Fibroblast of lung (primary cell): ENCODE data around the gene CPNE4. TPM values are rescaled to one million over a fixed set of nuclear protein-coding genes. Genes with fewer than 3 reads are reported as not detected.

ENCODE experiments used
- DNase-seq, 2 donors: peaks; one replicate each; pipeline versions ENCODE4 v3.0.0 to v3.0.0-alpha.2; 2010; ENCODE audit warnings: low read depth in 2 of 2
- H2AFZ ChIP-seq: 2 replicates; pipeline ENCODE4 v1.5.1; 2012; ENCODE audit warnings: low read length, control low read depth, inconsistent platforms
- H3K27ac ChIP-seq: 2 replicates; pipeline ENCODE4 v1.5.1; 2011; ENCODE audit warnings: low read length, control low read depth; ENCODE audit not compliant: insufficient read depth
- H3K27me3 ChIP-seq: 2 replicates; pipeline ENCODE4 v1.5.1; 2011; ENCODE audit warnings: mild to moderate bottlenecking, low read length; ENCODE audit not compliant: control insufficient read depth, insufficient read depth
- H3K36me3 ChIP-seq: 2 replicates; pipeline ENCODE4 v1.5.1; 2011; ENCODE audit warnings: low read length; ENCODE audit not compliant: control insufficient read depth, insufficient read depth
- H3K4me1 ChIP-seq: 2 replicates; pipeline ENCODE4 v1.5.1; 2011; ENCODE audit warnings: low read length; ENCODE audit not compliant: control insufficient read depth, insufficient read depth; ENCODE audit errors: extremely low read depth
- H3K4me2 ChIP-seq: 2 replicates; pipeline ENCODE4 v1.5.1; 2011; ENCODE audit warnings: low read length, control low read depth; ENCODE audit not compliant: insufficient read depth; ENCODE audit errors: extremely low read depth
- H3K4me3 ChIP-seq, 4 experiments: fragments of 200-600 bp in 1 of 4; sonication (generic) in 1 of 4; replicated peaks in 1 of 4; 2 replicates each; pipeline ENCODE4 v1.5.1; 2011 to 2016; ENCODE audit warnings: low read length in 4 of 4, low read depth in 3 of 4, mild to moderate bottlenecking in 3 of 4, control low read depth in 2 of 4, inconsistent platforms in 1 of 4, mixed read lengths in 1 of 4; ENCODE audit not compliant: insufficient read depth in 1 of 4; ENCODE audit errors: control extremely low read depth in 1 of 4
- H3K79me2 ChIP-seq: 2 replicates; pipeline ENCODE4 v1.5.1; 2012; ENCODE audit warnings: mild to moderate bottlenecking, low read length, inconsistent platforms; ENCODE audit not compliant: control insufficient read depth, insufficient read depth
- H3K9ac ChIP-seq: 2 replicates; pipeline ENCODE4 v1.5.1; 2011; ENCODE audit warnings: mild to moderate bottlenecking, low read length, control low read depth; ENCODE audit not compliant: insufficient read depth
- H3K9me3 ChIP-seq: 2 replicates; pipeline ENCODE4 v1.5.1; 2012; ENCODE audit warnings: low read depth, low read length; ENCODE audit not compliant: control insufficient read depth, insufficient read depth
- H4K20me1 ChIP-seq: 2 replicates; pipeline ENCODE4 v1.5.1; 2011; ENCODE audit warnings: low read length; ENCODE audit not compliant: control insufficient read depth, insufficient read depth; ENCODE audit errors: extremely low read depth
- EZH2 ChIP-seq: IDR thresholded peaks from 2 replicates; pipeline ENCODE4 v1.5.1; 2012; ENCODE audit warnings: low read length, control low read depth, mild to moderate bottlenecking; ENCODE audit errors: missing control alignments
- polyA plus RNA-seq, 2 donors: library from polyadenylated mRNA; depleted of rRNA in 1 of 2; stranded (reverse) in 1 of 2; unstranded in 1 of 2; fragments of >200 nt; gene quantifications; 2 replicates each; pipeline ENCODE4 v1.2.1, GENCODE V29; 2011 to 2012; ENCODE audit warnings: missing spikeins in 1 of 2
- total RNA-seq: library from RNA; depleted of rRNA; stranded (reverse); fragments of >200 nt; gene quantifications from 2 replicates; pipeline ENCODE4 v1.2.1, GENCODE V29; 2014
- TF ChIP-seq, protein P1 (sequence below), 2 donors: IDR thresholded peaks in 1 of 2; conservative IDR thresholded peaks in 1 of 2; 1 replicate in 1 of 2; 2 replicates in 1 of 2; pipeline ENCODE4 v1.5.1; 2011 to 2012; ENCODE audit warnings: low read length in 2 of 2, control low read depth in 1 of 2, inconsistent platforms in 1 of 2, low read depth in 1 of 2, mild to moderate bottlenecking in 1 of 2

Gene CPNE4
- total and polyA plus RNA-seq, 2 donors (not counting 1 experiment from before 2014, with no cell fraction given), result 0.17 TPM; not detected in 1

DNA sequence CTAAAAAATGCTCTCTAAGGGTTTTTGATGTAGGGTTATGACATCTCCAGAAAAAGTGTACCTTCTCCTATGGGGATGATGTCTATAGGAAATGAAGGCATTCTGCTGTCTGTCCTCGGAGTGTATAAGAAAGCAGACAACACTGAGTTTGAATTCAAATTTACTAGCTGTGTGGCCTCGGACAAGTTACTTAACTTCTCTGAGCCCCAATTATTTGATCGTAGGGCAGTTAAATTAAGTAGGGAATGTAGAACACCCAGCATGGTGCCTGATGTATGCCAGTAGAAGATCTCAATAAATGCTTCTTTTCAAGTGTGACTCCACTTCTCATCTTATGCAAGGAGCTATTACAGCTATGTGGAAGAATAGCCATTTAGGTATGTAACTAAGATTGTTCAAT, 184.6 kb downstream of the CPNE4 start:
- H3K27me3 ChIP-seq, result no peaks in the 10 kb centered on the region
- no peak for DNase-seq
- no peak overlapping the region for H2AFZ ChIP-seq
- no peaks in the 10 kb centered on the region for H3K9me3 ChIP-seq
- H3K4me1 ChIP-seq, result no peaks in the 10 kb centered on the region
- no peaks in the 10 kb centered on the region for H3K79me2 ChIP-seq
- H3K36me3 ChIP-seq, result no peaks in the 10 kb centered on the region
- H3K4me2 ChIP-seq, result no peak overlapping the region
- no peak overlapping the region for H3K4me3 ChIP-seq
- H3K27ac ChIP-seq, result no peak overlapping the region
- no peak for TF ChIP-seq EZH2
- TF ChIP-seq, protein P1, sequence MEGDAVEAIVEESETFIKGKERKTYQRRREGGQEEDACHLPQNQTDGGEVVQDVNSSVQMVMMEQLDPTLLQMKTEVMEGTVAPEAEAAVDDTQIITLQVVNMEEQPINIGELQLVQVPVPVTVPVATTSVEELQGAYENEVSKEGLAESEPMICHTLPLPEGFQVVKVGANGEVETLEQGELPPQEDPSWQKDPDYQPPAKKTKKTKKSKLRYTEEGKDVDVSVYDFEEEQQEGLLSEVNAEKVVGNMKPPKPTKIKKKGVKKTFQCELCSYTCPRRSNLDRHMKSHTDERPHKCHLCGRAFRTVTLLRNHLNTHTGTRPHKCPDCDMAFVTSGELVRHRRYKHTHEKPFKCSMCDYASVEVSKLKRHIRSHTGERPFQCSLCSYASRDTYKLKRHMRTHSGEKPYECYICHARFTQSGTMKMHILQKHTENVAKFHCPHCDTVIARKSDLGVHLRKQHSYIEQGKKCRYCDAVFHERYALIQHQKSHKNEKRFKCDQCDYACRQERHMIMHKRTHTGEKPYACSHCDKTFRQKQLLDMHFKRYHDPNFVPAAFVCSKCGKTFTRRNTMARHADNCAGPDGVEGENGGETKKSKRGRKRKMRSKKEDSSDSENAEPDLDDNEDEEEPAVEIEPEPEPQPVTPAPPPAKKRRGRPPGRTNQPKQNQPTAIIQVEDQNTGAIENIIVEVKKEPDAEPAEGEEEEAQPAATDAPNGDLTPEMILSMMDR (conservative IDR thresholded peaks at IDR 0.05 in 1 of 2, IDR thresholded peaks at IDR 0.05 in 1 of 2; ENCODE audit: low read depth in 1 of 2, low read length in 2 of 2), result no peak
- no peaks in the 10 kb centered on the region for H4K20me1 ChIP-seq
- H3K9ac ChIP-seq, result no peak overlapping the region

DNA sequence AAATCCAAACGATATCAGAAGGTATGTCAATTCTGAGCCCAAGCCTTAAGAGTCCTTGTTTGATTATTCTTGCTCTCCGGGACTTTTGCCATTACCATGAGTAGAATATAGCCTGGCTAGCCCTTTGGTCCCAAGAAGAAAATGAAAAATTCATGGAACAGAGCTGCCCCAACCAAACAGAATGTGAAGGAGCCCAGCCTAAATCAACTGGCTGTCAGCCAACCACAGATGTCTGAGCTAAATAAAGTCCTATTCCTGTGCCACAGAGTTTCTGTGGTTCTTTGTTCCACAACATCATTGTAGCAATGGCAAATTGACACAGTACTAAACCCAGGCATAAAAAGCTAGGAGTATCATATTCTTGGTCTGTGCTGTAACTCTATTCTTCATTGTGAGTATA, 185.2 kb downstream of the CPNE4 start:
- TF ChIP-seq, protein P1 (conservative IDR thresholded peaks at IDR 0.05 in 1 of 2, IDR thresholded peaks at IDR 0.05 in 1 of 2; ENCODE audit: low read depth in 1 of 2, low read length in 2 of 2), result no peak
- TF ChIP-seq EZH2, result no peak
- no peaks in the 10 kb centered on the region for H3K36me3 ChIP-seq
- no peak overlapping the region for H3K4me3 ChIP-seq
- H3K4me2 ChIP-seq, result no peak overlapping the region
- H2AFZ ChIP-seq, result no peak overlapping the region
- H3K9me3 ChIP-seq, result no peaks in the 10 kb centered on the region
- H4K20me1 ChIP-seq, result no peaks in the 10 kb centered on the region
- H3K27ac ChIP-seq, result no peak overlapping the region
- H3K79me2 ChIP-seq, result no peaks in the 10 kb centered on the region
- H3K9ac ChIP-seq, result no peak overlapping the region
- no peaks in the 10 kb centered on the region for H3K27me3 ChIP-seq
- no peaks in the 10 kb centered on the region for H3K4me1 ChIP-seq
- no peak for DNase-seq

DNA sequence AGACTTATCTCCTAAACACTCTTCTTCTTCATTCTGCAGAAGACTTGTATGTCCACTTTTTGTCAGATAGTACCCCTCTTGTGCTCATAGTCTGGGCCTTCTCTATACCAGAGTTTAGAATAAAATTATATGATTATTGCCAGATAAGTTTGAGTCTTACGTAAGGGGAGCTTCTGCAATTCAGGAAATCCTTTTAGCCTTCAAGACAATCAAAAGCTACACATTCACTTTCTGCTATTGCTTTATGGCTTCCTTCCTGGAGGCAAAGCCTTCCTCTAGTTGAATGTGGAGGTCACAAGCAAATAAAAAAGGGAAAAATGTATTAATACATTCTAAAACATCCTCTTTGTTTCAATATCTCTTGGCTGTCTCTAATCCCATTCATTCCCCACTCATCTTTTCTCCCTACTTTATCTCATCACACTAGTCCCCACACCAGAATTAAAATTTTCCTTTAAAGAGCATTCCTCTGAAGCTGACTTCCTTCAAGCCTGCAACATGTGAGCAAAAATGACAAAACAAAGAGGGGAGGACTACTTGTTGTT, 186.8 kb downstream of the CPNE4 start:
- TF ChIP-seq, protein P1 (conservative IDR thresholded peaks at IDR 0.05 in 1 of 2, IDR thresholded peaks at IDR 0.05 in 1 of 2; ENCODE audit: low read depth in 1 of 2, low read length in 2 of 2), result no peak
- TF ChIP-seq EZH2, result no peak
- no peak overlapping the region for H3K4me3 ChIP-seq

More for the DNA sequence above, 186.8 kb downstream of the CPNE4 start:
- no peaks in the 10 kb centered on the region for H3K4me1 ChIP-seq
- no peaks in the 10 kb centered on the region for H4K20me1 ChIP-seq
- H3K4me2 ChIP-seq, result no peak overlapping the region
- H3K9ac ChIP-seq, result no peak overlapping the region
- DNase-seq, result no peak
- H3K79me2 ChIP-seq, result no peaks in the 10 kb centered on the region
- H2AFZ ChIP-seq, result no peak overlapping the region
- H3K27ac ChIP-seq, result no peak overlapping the region
- H3K36me3 ChIP-seq, result no peaks in the 10 kb centered on the region
- H3K27me3 ChIP-seq, result no peaks in the 10 kb centered on the region
- no peaks in the 10 kb centered on the region for H3K9me3 ChIP-seq
